Measurements from ENCODE around the gene SYT5. TPM values are rescaled to one million over a fixed set of nuclear protein-coding genes. Genes with fewer than 3 reads are reported as not detected.
"Not testable (repeated sequence)": the region's sequence is repeated elsewhere in the genome, so short reads cannot be mapped to it uniquely, and the experiment has no call there.

SYT5 gene
- 1.9 TPM for total RNA-seq (ENCODE audit: insufficient read depth, low replicate concordance)

- DNase-seq (ENCODE audit: low spot score): no peak
Measured at GRCh38 chr19:55179606-55180484, at the start of gene SYT5. SYT5 (minus strand) TSS chr19:55180289; CDS start chr19:55179041, 1,248 bp downstream.

DNA sequence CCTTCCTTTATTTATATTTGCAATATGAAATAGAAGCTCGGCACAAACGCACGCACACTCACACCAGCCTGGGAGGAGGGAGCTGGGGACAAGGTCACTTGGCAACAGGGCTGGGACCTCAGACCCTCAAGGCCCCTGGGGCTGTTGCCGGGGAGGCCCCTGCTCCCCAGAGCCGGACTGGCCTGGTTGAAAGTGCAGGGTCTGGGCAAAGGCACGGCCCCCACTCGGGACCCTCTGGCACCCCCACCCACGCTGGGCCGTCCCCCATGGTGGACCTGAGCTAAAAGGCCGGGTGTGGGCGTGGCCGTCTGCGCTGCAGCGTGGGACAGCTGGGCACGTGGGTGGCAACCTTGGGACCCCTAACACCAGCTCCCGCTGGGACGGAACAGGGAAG, 49.7 kb upstream of the SYT5 start:
- no peak for DNase-seq (ENCODE audit: low spot score)

DNA sequence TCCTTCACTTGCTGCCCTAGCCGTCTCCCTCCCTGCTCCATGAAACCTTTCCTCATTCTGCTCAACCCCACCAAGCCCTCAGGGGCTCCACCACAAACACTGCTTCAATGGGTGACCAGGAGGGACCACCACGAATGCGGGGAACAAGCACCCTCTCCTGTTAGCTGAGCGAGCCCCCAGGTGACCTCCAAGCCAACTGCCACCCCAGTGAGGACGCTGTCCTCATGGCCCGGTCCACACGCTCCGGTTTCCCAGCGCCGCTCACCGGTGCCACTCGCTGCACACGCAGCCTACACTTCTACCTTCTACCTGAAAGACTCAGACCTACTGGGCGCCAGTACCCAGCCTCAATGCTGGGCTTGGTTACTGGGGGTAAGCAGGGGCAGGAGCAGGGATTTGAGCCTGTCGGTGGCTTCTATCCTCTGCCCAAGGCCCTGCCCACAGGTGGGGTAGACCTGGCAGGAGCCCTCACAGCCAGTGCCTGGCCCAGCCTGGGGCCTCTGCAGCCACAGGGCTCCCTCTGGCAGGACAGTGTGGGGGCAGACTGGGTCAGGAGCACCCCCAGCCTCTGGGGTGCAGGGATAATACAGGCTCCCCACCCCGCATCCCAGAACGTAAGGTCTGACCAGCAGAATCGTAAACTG, 49.2 kb upstream of the SYT5 start:
- no peak for DNase-seq (ENCODE audit: low spot score)

GRCh38 chr19:55228403-55229031, 48.4 kb upstream of the SYT5 start, which contains the start of gene TMEM86B:
TMEM86B (minus strand) TSS chr19:55228763; CDS start chr19:55228741, 22 bp downstream.
- no peak for DNase-seq (ENCODE audit: low spot score)

DNA sequence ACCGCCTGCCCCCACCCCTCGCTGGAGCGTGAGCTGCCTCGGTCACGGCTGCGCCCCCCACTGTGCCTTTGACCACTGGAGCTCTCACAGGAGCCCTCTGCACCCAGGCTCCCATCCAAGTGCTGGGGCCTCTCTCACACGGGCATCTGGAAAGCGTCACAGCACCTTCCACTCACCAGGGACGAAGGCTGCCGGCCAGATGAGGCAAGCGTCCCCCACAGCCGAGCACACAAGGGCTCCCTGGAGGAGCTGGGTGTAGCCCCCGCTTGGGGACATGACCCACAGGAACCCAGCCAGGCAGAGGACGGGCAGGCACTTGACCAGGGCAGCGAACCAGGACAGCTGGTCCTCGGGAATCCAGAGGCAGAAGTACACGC, 47.9 kb upstream of the SYT5 start:
- DNase-seq (ENCODE audit: low spot score): peak; percentile 51

DNA sequence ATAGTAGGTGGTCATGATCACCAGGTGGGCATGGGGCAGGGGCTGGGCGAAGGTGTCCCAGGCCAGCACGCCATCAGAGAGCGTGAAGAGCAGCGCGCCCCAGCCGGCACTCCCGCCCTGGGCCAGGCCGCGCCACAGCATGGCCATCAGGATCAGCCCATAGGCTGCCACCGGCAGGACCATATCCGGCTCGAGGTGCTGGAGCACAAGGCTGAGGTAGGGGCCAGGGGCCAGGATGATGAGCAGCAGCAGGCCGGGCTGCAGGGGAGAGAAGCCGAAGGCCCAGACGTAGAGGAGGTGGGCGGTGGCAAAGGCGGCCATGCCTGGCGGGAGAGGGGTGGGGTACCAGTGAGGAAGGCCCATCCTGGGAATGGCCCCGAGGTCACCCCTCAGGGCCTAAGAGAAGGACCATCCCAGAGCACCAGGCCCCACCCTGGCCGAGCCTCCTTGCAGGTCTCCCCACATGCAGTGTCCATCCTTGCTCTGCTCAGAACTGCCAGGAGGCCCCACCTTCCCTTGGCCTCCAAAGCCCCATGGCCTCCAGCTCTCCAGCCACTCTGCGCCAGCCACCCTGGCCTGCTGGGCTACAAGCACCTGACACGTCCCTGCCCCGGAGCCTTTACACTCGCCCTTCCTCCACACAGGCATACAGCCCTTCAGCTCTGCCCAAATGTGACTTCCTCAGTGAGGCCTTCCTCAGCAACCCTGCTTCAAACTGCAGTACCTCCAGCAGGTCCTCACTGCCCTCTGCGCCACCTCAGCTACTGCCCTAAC, 47.3 kb upstream of the SYT5 start:
- no peak for DNase-seq (ENCODE audit: low spot score)

GRCh38 chr19:55226788-55227187, 46.7 kb upstream of the SYT5 start:
- DNase-seq (ENCODE audit: low spot score): no peak

GRCh38 chr19:55226273-55226672, 46.2 kb upstream of the SYT5 start:
- no peak for DNase-seq (ENCODE audit: low spot score)

GRCh38 chr19:55225415-55225958, 45.4 kb upstream of the SYT5 start:
- no peak for DNase-seq (ENCODE audit: low spot score)

- DNase-seq (ENCODE audit: low spot score): not testable (repeated sequence)
Measured at GRCh38 chr19:55224679-55225414, 44.8 kb upstream of the SYT5 start.

DNA sequence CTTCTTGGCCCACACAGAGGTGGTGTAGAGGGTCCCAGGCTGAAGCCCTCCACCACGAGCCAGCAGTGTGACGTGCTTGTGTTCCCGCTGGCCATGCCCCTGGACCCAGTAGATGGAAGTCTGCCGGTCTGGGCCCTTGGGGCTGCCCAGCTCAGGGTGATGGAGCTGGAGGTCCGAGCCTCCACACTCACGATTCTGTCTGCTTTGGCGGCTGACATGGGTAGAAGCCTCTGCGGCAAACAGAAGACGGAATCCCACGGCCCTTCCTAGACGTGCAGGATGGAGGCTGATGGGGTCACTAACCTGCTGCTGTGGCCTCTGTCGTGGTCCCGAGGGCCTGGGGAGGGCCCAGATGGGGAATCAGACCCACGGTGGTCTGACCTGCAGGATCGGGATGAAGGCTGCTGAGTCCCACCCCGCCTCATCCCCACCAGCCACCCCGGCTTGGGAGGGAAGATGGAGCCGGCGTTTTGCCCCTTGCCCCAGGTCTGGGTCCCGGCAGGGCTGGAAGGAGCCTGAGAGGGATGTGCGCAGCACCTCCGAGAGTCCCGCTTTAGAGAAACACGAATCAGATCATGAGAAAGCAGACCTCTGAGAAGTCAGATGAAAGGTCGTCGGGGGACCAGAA, 44.1 kb upstream of the SYT5 start:
- DNase-seq (ENCODE audit: low spot score): no peak

- no peak for DNase-seq (ENCODE audit: low spot score)
Measured at GRCh38 chr19:55223291-55224037, 43.4 kb upstream of the SYT5 start.

DNA sequence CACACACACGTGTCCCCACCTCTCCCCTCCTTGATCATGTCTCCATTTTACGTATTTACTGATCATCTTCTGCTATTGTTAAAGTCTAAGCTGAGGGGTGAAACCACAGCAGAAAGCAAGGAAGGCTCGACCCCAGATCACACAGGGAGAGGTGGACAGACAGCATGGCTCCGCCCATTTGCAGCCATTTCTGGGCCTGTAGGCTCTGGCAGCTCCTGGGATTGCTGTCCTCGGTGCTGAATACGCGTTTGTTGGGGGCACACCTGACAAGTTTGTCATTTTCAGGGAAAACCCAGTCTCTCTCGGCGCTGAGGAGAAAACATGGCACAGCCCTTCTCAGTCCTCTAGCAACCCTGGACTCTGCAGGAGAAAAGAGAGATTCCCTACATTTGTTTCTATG, 40.4 kb upstream of the SYT5 start:
- DNase-seq (ENCODE audit: low spot score): no peak

- DNase-seq (ENCODE audit: low spot score): peak; percentile 95
Measured at GRCh38 chr19:55216461-55217198, 36.5 kb upstream of the SYT5 start.

DNA sequence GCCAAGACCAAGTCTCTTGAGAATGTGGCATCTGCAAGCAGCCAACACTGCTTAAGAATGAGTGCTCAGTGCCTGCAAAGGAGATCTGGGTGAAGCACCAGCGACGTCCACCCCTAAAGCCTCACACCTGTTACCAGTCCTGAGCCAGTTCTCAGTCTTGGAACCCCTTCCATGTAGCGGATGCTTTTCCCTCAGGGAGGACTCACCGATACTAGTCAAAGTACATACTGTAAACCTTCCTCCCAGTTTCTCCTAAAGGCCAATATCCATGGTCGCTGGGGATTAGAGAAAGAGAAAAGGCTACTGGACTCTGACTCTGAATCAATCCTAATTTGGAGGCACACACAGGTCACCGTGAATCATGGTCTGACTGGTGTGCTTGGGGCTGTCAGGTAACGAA, 33.5 kb upstream of the SYT5 start:
- no peak for DNase-seq (ENCODE audit: low spot score)

DNA sequence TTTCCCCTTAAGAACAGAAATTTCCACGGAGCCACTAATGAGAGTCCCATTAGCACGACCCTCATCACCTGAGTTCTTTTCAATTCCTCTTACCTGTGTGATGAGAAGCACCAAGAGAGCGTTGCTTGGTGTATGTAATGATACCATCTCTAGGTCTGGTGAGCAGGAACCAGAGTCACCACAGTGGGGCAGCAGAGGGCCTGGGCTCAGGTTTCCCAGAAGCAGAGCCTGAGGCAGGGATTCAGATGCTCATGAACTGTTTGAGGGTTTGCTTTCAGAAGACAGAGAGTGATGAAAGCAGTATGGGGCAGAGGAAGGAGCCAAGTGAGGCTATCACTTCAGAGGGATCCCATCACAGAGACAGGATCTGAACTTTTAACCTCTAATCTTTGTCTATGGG, 32.4 kb upstream of the SYT5 start:
- no peak for DNase-seq (ENCODE audit: low spot score)

DNA sequence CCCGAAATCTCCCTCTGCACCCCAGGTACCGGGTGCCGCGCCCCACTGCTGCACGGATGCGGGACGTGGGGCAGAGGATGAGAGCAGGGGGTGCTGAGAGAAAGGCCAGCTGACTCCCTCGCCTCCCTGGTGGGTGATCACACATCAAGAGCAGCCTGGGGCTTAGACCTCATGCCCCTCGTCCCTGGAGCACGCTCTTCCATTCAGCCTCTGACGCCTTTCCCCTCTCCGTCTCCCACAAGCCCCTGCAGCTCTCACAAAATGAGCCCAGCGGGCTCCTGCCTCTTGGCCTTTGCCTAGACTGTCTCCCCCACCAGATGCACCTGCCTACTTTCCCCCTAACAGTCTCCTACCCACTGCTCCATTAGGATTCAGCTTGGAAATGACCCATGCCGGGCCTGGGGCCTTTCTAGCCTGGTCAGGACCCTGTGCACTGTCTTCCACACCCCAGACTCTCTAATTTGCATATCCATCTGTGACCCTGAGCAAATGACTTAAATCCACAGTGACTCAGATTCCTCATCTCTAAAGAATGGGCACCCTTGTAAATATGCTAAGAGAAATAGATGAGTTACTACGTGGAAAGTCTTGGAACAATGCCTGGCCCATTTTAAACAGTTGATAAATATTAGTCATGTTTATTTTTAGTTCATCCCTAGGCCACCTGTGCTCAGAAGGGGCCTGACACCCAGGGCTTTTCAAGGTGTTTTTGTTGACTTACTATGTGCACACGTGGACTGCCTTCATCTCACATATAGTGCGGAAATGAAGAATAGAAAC, 29.8 kb upstream of the SYT5 start:
- no peak for DNase-seq (ENCODE audit: low spot score)

All from umbilical cord (tissue), 2 donors.